Fibroblast of skin of right biceps (primary cell): ENCODE data around the gene MYO1C.
"Not testable (repeated sequence)": the region's sequence is repeated elsewhere in the genome, so short reads cannot be mapped to it uniquely, and the experiment has no call there.

Experiments used
- DNase-seq: peaks from one replicate; pipeline ENCODE4 v3.0.0-alpha.2; 2013

MYO1C gene

DNA sequence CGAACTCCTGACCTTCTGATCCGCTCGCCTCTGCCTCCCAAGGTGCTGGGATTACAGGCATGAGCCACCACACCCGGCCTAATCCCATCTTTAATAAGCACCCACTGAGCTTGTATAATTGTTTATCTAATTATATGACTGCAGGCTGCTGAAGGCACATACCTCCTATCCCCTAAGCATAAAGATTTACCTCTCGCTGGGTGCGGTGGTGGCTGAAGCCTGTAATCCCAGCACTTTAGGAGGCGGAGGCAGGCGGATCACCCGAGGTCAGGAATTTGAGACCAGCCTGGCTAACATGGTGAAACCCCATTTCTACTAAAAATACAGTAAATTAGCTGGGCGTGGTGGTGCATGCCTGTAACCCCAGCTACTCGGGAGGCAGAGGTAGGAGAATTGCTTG is 72.3 kb downstream of the MYO1C start:
- DNase-seq, result no peak

- not testable (repeated sequence) for DNase-seq
These were observed 74.0 kb downstream of the MYO1C start for GRCh38 chr17:1418476-1418875.

DNA sequence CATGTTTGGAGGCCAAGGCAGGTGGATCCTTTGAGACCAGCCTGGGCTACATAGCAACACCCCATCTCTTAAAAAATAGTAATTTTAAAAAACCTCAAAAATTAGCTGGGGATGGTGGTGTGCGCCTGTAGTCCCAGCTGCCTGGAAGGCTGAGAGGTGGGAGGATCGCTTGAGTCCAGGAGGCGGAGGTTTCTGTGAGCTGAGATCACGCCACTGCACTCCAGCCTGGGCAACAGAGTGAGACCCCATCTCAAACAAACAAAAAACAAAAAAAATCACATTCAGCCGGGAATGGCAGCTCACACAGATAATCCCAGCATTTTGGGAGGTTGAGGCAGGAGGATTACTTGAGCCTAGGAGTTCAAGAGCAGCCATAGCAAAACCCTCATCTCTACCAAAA is 76.1 kb downstream of the MYO1C start:
- no peak for DNase-seq

- no peak for DNase-seq
These were observed 77.9 kb downstream of the MYO1C start for GRCh38 chr17:1414634-1415033.
